HL-60 (cell line): ENCODE data around the gene UNC5C.

Source experiments
- DNase-seq, 2 experiments: peaks; one replicate each; pipeline ENCODE4 v3.0.0-alpha.2; 2010 to 2020; ENCODE audit warnings: low read depth in 1 of 2, low spot score in 1 of 2
- H3K27ac ChIP-seq: fragments of 250-450 bp; sonication (Bioruptor Pico); replicated peaks from 2 replicates; pipeline ENCODE4 v1.5.1; 2020; ENCODE audit warnings: mild to moderate bottlenecking, moderate library complexity
- H3K27me3 ChIP-seq: fragments of 250-450 bp; sonication (Bioruptor Pico); 2 replicates; pipeline ENCODE4 v1.5.1; 2021; ENCODE audit warnings: mild to moderate bottlenecking, moderate library complexity; ENCODE audit not compliant: insufficient read depth, poor library complexity, severe bottlenecking
- H3K4me3 ChIP-seq: replicated peaks from 2 replicates; pipeline ENCODE4 v1.5.1; 2011; ENCODE audit warnings: mild to moderate bottlenecking, control low read depth, low read length; ENCODE audit not compliant: insufficient read depth
- CTCF ChIP-seq: IDR thresholded peaks from one replicate; pipeline ENCODE4 v1.5.1; 2011; ENCODE audit warnings: low read length, control low read depth, inconsistent platforms; ENCODE audit not compliant: insufficient read depth
- GABPA ChIP-seq: IDR thresholded peaks from 2 replicates; pipeline ENCODE4 v1.6.1; 2012; ENCODE audit warnings: low read depth
- POLR2AphosphoS5 ChIP-seq: IDR thresholded peaks from 2 replicates; pipeline ENCODE4 v1.6.1; 2012; ENCODE audit warnings: low read depth
- REST ChIP-seq: IDR thresholded peaks from 2 replicates; pipeline ENCODE4 v1.6.1; 2012; ENCODE audit warnings: low read depth; ENCODE audit not compliant: insufficient replicate concordance
- SPI1 ChIP-seq: IDR thresholded peaks from 2 replicates; pipeline ENCODE4 v1.6.1; 2012; ENCODE audit warnings: low read depth, mild to moderate bottlenecking, borderline replicate concordance

Gene UNC5C

GRCh38 chr4:95367824-95368223 lies 180.9 kb downstream of the UNC5C start:
- Histone ChIP-seq H3K27me3 (no peaks in the 10 kb centered on the region), H3K27ac (no peak overlapping the region), H3K4me3 (no peak overlapping the region)
- TF ChIP-seq GABPA (no peak), POLR2AphosphoS5 (no peak), REST (no peak), SPI1 (no peak), CTCF (no peak)
- no peak for DNase-seq

GRCh38 chr4:95363966-95364365 lies 184.8 kb downstream of the UNC5C start:
- Histone ChIP-seq H3K27me3 (no peaks in the 10 kb centered on the region), H3K27ac (no peak overlapping the region), H3K4me3 (no peak overlapping the region)
- no peak for TF ChIP-seq SPI1
- DNase-seq = no peak

- no peak overlapping the region for H3K27ac ChIP-seq
- TF ChIP-seq GABPA = no peak
- TF ChIP-seq CTCF = no peak
- no peak for TF ChIP-seq POLR2AphosphoS5
- TF ChIP-seq SPI1 = no peak
- no peak for TF ChIP-seq REST
- no peak for DNase-seq
- no peaks in the 10 kb centered on the region for H3K27me3 ChIP-seq
- no peak overlapping the region for H3K4me3 ChIP-seq
These were observed 185.2 kb downstream of the UNC5C start for GRCh38 chr4:95363559-95363925.

GRCh38 chr4:95362906-95363558 lies 185.7 kb downstream of the UNC5C start:
- Histone ChIP-seq H3K27me3 (no peaks in the 10 kb centered on the region), H3K4me3 (no peak overlapping the region), H3K27ac (no peak overlapping the region)
- TF ChIP-seq SPI1 (no peak), POLR2AphosphoS5 (no peak), CTCF (no peak), REST (no peak), GABPA (no peak)
- DNase-seq = no peak
